Measurements from ENCODE around the gene CHMP4A. TPM values are rescaled to one million over a fixed set of nuclear protein-coding genes. Genes with fewer than 3 reads are reported as not detected.

CHMP4A gene, protein sequence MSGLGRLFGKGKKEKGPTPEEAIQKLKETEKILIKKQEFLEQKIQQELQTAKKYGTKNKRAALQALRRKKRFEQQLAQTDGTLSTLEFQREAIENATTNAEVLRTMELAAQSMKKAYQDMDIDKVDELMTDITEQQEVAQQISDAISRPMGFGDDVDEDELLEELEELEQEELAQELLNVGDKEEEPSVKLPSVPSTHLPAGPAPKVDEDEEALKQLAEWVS
- 10.0 and 10.3 TPM in 2 replicates for total RNA-seq

DNA sequence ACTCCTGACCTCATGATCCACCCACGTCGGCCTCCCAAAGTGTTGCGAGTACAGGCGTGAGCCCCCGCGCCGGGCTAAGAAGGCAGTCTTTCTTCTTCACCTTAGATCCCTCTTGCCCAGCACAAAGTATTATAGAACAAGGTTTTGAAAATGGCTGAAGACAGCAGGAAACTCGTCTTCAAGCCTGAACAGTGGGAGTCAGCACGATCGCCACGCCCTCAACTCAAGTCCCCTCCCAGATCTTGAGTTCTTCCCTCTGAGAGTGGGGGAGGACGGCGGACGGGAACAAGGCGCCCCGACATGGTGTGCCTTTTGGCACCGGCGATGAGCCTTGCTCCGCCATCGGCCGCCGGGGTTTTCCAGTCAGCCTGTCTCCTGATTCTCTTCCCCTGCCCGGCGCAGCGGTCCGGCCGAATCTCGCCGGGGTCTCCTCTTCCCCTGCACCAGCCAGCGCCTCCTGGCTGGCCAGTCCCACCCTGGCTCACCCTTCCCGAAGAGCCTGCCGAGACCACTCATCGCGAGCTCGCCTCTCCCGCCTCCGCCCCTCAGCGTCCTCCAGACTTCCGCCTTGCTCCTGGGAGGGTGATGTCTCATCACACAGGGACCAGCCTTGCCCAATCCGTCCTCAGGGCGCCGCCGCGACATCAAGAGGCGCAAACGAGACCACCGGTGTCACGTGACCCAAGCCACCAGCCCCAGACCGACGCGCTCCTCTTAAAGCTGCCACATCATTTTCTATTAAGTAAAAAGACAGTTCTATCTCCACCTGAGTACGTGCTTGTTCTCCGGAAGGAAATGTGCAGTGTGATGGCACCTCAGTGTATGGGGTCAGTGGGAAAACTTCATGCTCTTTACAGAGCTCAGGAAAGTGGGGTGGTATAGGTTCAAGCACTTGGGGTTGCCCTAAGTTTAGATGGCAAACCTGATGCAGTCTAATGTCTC is at the start of gene CHMP4A:
Gene CHMP4A, minus strand, starts transcription at position 565 of the 942 bp plus-strand sequence. Its CDS starts 49 bp downstream, at position 516.

GRCh38 chr14:24232645-24233537 is 19.6 kb upstream of the CHMP4A start, which contains the start of gene GMPR2:
Gene GMPR2 (plus strand): TSS chr14:24232929. CDS start chr14:24233254, 325 bp downstream.

DNA sequence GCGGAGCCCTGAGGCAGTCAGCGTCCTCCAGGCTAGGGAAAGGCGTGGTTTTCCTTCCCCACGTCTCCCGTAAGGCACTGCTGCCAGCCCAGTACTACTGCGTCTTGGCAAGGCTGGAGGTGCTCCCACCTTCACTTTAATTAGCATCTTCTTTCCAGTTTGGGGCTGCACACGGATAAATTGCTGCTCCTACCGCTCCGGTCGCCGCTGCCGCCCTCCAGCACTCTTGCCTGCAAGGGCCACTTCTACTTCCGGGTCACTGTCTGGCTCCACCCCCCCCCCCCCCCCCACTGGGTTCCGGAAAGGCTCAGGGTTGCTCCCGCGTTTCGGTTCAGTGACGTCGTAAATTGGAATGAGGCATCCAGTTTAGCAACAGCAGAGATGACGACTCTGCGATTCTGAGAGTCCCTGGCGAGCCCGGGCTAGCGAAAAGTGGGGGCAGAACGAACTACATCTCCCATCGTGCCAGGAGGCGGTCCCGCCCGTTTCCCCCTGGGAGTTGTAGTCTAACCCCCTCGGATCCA is 18.9 kb upstream of the CHMP4A start, which contains the start of gene NEDD8:
Gene NEDD8, minus strand, starts transcription at position 247 of the 524 bp plus-strand sequence. Its CDS starts 100 bp downstream, at position 147.

GRCh38 chr14:24215495-24216344 is 2.4 kb upstream of the CHMP4A start, which contains the start of gene MDP1:
Gene MDP1 (minus strand): TSS chr14:24216066. CDS start chr14:24215955, 111 bp downstream.

DNA sequence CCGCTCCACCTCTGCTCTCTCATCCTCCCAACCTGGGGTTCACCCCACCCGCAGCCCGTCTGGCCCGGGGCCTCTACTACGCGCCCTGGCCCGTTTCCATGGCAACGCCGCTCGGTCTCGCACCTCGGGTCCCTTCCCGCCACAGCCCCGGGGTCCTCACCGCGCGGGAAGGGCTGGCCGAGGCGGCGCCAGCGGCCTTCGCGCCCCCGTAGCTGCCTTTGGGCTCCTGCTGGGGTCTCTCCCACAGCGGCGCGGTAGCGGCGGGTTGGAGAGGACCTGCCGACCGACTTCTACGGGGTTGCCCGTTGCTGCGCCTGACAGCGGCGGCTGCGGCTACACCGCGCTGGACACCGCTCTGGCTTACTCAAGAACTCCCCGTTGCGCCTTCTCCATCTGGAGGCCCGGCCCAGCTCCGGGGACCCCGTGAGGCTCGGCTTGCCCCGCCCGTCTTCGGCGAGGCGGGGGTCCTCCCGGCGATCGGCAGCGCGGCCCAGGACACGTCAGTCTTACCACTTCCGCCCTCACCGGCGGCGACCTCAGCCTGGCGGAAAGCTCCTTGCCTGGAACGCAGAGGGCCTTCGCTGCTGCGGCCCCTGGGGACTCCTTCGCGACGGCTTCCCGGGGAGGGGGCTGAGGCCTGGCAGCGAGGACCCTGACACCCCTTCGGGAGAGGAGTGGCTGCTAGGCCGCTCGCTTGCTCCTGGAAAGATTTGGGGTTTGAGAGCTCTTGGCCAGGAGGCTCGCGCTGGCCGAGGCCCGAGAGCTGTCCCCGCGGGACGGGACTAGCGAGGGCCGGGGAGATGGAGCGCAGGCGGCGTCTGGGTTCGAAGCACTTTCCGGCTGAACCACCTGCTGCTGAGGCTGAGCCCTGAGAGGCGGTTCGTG is 17.9 kb downstream of the CHMP4A start, which contains the start of gene TM9SF1:
Gene TM9SF1, minus strand, starts transcription at position 256 of the 885 bp plus-strand sequence. CDS start 422 bp downstream, outside the sequence.

GRCh38 chr14:24188251-24189058 is 24.8 kb downstream of the CHMP4A start, which contains the start of gene IPO4:
Gene IPO4 (minus strand): TSS chr14:24188816. CDS start chr14:24188787, 29 bp downstream.

GRCh38 chr14:24171422-24172260 is 41.6 kb downstream of the CHMP4A start, which contains the start of gene REC8:
Gene REC8 (plus strand): TSS chr14:24172080. CDS start chr14:24172553, 473 bp downstream.

DNA sequence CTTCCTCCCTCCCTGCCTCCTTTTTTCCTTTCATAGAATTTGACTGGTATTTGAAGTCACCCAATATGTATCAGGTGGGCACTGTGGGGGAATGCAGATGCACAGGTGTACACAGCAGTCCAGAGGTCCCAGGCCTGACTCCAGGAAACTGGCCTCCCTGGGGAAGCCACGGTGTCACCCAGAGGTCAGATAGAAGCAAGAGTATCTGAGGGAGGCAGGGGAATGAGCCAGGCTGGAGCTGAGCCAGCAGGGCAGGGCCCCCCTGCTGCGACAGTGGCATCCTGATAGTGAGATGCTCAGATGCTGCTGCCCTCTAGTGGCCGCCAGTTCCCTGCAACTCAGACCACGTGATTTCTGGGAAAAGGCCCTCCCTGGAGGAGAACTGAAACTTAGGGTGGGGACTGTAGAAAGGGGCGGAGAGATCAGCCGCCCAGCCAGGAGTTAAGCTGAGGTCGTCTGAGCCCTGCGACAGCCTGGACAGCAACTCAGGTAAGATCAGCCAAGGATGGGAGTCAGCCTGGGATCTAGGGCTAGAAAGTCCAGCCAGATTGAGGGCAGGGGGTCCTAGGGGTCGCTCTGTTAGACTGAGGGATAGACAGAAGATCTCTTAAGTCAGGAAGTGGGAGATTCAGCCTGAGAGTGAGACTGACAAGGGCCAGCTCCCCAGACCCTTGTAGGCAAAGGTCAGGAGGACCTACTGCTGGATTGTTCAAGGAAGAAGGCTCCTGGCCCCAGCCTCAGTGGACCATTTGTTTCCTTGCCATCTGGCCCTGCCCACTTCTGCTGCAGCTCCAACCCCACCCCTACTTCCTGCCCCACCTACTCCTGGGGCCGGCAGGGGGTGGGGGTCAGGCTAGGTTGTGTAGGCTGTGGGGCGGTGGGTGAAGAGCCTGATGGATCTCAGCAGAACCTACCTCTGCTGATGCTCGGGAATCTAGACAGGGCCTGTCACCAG is 52.2 kb downstream of the CHMP4A start, which contains the start of gene IRF9:
Gene IRF9, plus strand, starts transcription at position 416 of the 955 bp plus-strand sequence. CDS start 880 bp downstream, outside the sequence.

Small RNA genes lying within 50 kb of the gene (small RNA-seq; reads per million reads assigned to genes)
- not detected for gene AL136295.4
- 0.08 reads per million for gene CHMP4A
- 0.19 reads per million for gene IPO4
- gene IRF9: not detected
- gene MDP1: not detected

Other genes starting within 250 kb of the CHMP4A start
- 9.2 and 11.0 TPM in 2 replicates for gene DHRS4L2, start 224.6 kb downstream of the CHMP4A start, total RNA-seq
- under 0.01 TPM in 1 of 2 replicates, not detected in the other for gene CARMIL3, start 161.5 kb downstream of the CHMP4A start, total RNA-seq
- gene CPNE6, start 141.9 kb downstream of the CHMP4A start, total RNA-seq: not detected in 2 replicates
- gene PCK2, start 119.2 kb downstream of the CHMP4A start, total RNA-seq: 10.3 and 13.9 TPM in 2 replicates
- 44.5 and 46.1 TPM in 2 replicates for gene DCAF11, start 98.7 kb downstream of the CHMP4A start, total RNA-seq
- 0.78 and 1.1 TPM in 2 replicates for gene NRL, start 98.5 kb downstream of the CHMP4A start, total RNA-seq
- 0.37 TPM in 1 of 2 replicates, not detected in the other for gene FITM1, start 82.8 kb downstream of the CHMP4A start, total RNA-seq
- 62.9 and 93.7 TPM in 2 replicates for gene PSME1, start 77.3 kb downstream of the CHMP4A start, total RNA-seq
- gene EMC9, start 71.9 kb downstream of the CHMP4A start, total RNA-seq: 12.1 and 13.3 TPM in 2 replicates
- 72.1 and 87.5 TPM in 2 replicates for gene PSME2, start 66.9 kb downstream of the CHMP4A start, total RNA-seq
- 40.8 and 43.8 TPM in 2 replicates for gene RNF31, start 66.0 kb downstream of the CHMP4A start, total RNA-seq
- 38.3 and 59.5 TPM in 2 replicates for gene IRF9, start 52.2 kb downstream of the CHMP4A start, total RNA-seq
- gene REC8, start 41.4 kb downstream of the CHMP4A start, total RNA-seq: 1.8 TPM in 2 replicates
- 74.6 and 97.4 TPM in 2 replicates for gene IPO4, start 24.7 kb downstream of the CHMP4A start, total RNA-seq
- 53.2 and 56.2 TPM in 2 replicates for gene TM9SF1, start 18.0 kb downstream of the CHMP4A start, total RNA-seq
- gene TSSK4, start 7.8 kb downstream of the CHMP4A start, total RNA-seq: under 0.01 and 0.20 TPM in 2 replicates
- gene MDP1, start 2.6 kb upstream of the CHMP4A start, total RNA-seq: 10.8 and 14.7 TPM in 2 replicates
- 84.3 and 102 TPM in 2 replicates for gene NEDD8, start 18.9 kb upstream of the CHMP4A start, total RNA-seq
- gene GMPR2, start 19.4 kb upstream of the CHMP4A start, total RNA-seq: 54.2 and 64.3 TPM in 2 replicates
- 37.7 and 46.3 TPM in 2 replicates for gene TINF2, start 29.1 kb upstream of the CHMP4A start, total RNA-seq
- 0.78 and 1.1 TPM in 2 replicates for gene TGM1, start 49.7 kb upstream of the CHMP4A start, total RNA-seq
- gene RABGGTA, start 58.1 kb upstream of the CHMP4A start, total RNA-seq: 22.4 and 30.1 TPM in 2 replicates
- gene DHRS1, start 86.3 kb upstream of the CHMP4A start, total RNA-seq: 10.0 and 16.2 TPM in 2 replicates
- 19.1 and 27.2 TPM in 2 replicates for gene NOP9, start 86.4 kb upstream of the CHMP4A start, total RNA-seq
- 1.2 and 2.2 TPM in 2 replicates for gene CIDEB, start 94.5 kb upstream of the CHMP4A start, total RNA-seq
- gene LTB4R2, start 96.7 kb upstream of the CHMP4A start, total RNA-seq: 5.3 and 5.5 TPM in 2 replicates
- gene LTB4R, start 98.0 kb upstream of the CHMP4A start, total RNA-seq: 1.4 and 2.2 TPM in 2 replicates
- 3.7 and 11.5 TPM in 2 replicates for gene ADCY4, start 121.6 kb upstream of the CHMP4A start, total RNA-seq
- 3.7 TPM in 2 replicates for gene RIPK3, start 126.5 kb upstream of the CHMP4A start, total RNA-seq
- 53.3 and 54.0 TPM in 2 replicates for gene NFATC4, start 154.7 kb upstream of the CHMP4A start, total RNA-seq
- gene NYNRIN, start 185.5 kb upstream of the CHMP4A start, total RNA-seq: 3.9 and 4.8 TPM in 2 replicates
- 1.4 and 4.4 TPM in 2 replicates for gene CBLN3, start 216.2 kb upstream of the CHMP4A start, total RNA-seq
- 36.4 and 44.2 TPM in 2 replicates for gene KHNYN, start 216.5 kb upstream of the CHMP4A start, total RNA-seq
- gene SDR39U1, start 229.3 kb upstream of the CHMP4A start, total RNA-seq: 9.6 and 12.9 TPM in 2 replicates